HS-5 (cell line): Measurements from ENCODE around the gene MDM2.

Experiments used
- DNase-seq: peaks from one replicate; pipeline ENCODE4 v3.0.0-alpha.2; 2012; ENCODE audit warnings: low read depth

The MDM2 gene

GRCh38 chr12:68878846-68879245, 70.9 kb downstream of the MDM2 start:
- DNase-seq, result no peak

- no peak for DNase-seq
Observed at GRCh38 chr12:68880660-68881325, 72.8 kb downstream of the MDM2 start.

- DNase-seq, result no peak
Observed at GRCh38 chr12:68882251-68882964, 74.4 kb downstream of the MDM2 start.

DNA sequence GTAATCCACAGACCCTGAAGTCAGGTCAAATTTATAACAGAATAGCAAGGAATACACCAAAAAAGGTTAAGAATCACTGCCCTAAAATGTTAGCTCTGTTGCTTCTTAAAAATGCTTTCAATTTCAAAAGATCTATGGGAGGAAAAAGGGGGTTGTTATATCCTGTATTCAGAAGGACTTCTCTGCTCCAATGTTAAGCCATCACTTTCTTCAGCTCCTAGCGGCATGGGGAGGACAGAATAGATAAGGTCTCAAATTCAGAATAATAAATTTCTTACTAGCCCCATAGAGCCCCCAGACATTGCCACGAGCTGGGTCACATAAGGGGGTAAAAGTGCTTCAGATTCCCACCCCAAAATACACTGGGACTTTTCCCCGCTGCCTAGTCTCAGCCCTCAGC, 75.2 kb downstream of the MDM2 start:
- no peak for DNase-seq

GRCh38 chr12:68884251-68884650, 76.3 kb downstream of the MDM2 start:
- no peak for DNase-seq

GRCh38 chr12:68885381-68885780, 77.4 kb downstream of the MDM2 start:
- no peak for DNase-seq

DNA sequence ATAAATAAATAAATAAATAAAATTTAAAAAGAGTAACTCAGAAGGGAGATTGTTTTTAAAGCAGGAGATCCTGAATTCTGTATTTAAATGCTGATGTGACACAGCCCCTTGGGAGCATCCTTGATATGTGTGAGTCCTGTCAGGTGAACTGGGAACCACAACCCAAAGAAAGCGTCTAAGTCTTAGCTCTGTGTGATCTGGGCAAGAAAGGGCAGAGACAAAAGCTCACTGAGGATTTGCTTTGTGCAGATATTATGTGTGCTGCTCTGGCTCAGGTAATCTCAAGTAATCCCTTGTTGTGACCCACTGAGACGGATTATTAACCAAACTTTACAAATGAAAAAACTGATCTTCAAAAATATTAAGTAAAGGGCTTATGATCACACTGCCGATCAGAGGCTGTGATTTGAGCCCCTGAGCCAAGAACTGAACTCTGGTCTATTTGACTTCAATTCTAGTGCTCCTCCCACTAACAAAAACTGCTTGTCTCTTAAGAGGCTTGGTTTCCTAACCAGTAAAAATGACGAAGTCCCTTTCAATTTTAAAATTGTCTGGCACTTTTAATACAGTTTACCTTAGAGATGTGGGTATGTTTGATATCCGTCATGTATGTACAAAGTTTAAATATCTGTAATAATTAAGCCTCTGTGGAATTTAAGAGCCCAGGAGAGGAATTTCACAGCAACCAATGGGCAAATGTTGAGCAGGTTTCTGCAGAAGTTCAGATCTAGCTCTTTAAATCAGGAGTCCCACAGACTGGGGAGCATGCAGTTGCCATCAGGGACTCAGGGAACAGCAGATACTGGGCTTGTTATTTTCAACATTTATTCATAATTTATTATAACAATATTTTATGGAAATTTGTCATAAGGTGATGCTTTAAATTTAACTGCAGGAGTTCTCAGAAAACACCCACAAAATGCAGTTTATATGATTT, 78.9 kb downstream of the MDM2 start:
- no peak for DNase-seq

- no peak for DNase-seq
Observed at GRCh38 chr12:68887641-68888040, 79.7 kb downstream of the MDM2 start.

- DNase-seq, result no peak
Observed at GRCh38 chr12:68888243-68888642, 80.3 kb downstream of the MDM2 start.

DNA sequence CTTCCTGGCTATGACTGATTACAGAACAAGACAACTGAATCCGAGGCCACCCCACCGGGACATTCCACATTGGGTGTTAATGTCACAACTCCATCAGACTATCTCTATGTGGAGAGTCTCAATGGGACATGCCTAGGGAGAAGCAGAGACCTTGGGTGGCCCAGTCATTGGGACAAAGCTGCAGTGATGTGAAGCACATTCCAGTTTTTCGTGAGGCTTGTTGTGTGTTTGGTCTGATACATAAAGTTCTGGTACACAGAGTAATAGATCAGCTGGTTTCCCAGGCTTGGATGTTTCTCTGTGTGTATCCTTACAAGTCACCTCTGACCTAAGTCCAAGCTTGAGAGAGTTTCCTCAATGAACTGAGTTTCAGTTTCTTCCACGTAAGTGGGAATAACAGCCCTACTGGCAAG, 82.7 kb downstream of the MDM2 start:
- no peak for DNase-seq

DNA sequence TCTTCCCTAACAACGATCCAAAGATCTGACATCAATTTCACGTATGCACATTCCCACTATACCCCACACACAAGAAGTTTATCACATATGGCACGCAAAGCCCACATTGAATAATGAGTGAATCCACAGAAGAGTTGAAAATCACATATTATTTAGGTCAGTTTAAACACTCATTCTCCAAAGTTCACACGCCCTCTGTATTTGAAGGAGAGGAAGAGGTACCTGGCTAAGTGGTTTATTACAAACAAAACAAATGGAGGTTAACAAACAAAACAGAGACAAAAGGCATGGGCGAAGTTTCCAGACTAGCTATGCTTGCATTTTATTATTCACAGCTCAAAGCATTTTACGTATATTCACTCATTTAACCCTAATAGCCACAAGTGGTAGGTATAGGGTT, 83.2 kb downstream of the MDM2 start:
- DNase-seq, result no peak

GRCh38 chr12:68893201-68893600, 85.2 kb downstream of the MDM2 start:
- DNase-seq, result no peak

DNA sequence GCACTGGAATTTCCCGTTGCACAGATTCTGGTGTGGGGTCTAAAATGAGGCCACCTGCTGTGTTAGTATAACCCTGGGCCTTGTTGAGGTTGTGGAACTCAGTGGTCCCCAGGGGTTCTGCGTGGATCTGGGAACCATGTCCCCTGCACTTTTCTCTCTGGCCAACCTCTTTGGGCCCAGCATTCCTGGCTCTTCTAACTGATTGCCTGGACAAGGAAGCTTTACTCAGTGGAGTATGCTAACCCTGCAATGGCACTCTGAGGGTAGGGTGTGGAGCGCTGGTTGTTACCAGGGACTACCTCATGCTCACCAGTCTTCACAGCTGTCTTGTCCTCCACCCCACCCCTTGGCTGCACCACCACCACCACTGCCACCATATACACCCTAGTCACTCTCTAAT, 85.8 kb downstream of the MDM2 start:
- DNase-seq, result no peak

DNA sequence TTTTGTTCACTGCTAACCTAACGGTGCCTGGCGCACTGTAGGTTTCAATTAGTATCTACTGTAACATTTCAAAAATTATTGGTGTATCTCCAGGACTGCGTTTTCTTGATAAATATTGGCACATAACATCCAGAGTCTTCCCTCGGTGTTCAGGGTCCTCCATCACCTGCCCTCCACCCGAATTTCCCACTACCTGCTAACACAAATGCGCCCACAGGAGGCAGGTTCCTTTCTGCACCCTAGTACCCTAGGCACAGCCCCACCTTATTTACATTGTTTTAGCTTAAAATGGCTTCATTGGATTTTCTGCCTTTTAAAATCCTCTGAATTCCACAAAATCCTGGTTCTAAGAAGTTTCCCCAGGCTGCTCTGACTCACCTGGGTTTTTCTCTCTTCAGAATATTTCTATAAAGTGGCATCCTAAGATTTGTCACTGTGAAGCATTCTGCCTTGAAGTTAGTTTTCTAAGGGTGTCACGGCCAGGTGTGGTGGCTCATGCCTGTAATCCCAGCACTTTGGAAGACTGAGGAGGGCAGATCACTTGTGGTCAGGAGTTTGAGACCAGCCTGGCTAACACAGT, 86.4 kb downstream of the MDM2 start:
- no peak for DNase-seq

- DNase-seq, result no peak
Observed at GRCh38 chr12:68896881-68897540, 89.0 kb downstream of the MDM2 start.

DNA sequence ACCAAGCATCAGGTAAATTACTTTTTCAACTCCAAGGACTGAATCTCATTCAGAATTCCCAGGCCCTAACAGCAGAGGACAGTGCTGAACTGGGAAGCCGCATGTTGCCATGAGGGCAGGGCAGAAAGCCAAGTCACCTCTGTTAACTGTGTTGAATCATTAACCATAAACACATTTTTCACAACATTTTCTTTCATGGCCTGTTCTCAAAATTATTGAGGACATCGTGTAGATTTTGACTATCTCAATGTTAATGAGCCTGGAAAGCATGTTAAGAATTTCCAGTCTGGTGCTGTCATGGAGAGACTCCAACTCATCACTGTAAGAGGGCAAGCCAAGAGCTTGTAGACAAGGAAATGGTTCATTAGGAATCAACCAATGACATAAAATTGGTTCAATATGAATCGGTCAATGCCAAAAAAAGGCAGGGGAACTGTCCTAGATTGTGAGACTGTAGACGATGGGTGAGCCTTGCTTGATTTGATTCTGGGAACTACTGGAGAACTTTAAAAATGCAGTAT, 91.3 kb downstream of the MDM2 start:
- peak; percentile 77 for DNase-seq

GRCh38 chr12:68900241-68900640, 92.3 kb downstream of the MDM2 start:
- no peak for DNase-seq
